Ureter (tissue), 1 donor: ENCODE data around the gene LONP2. TPM values are rescaled to one million over a fixed set of nuclear protein-coding genes. Genes with fewer than 3 reads are reported as not detected.
"Not testable (repeated sequence)": the region's sequence is repeated elsewhere in the genome, so short reads cannot be mapped to it uniquely, and the experiment has no call there.

ENCODE experiments used
- DNase-seq: peaks from one replicate; pipeline ENCODE4 v3.0.0-alpha.2; 2020; ENCODE audit warnings: low spot score
- total RNA-seq: library from RNA; stranded (reverse); gene quantifications from one replicate; pipeline ENCODE4 v1.2.4, GENCODE V29; 2023
- donor health status: DM: yes; HTN: yes; CAD: no.

The LONP2 gene
- total RNA-seq, 1 donor from 2014 or later, result 144 TPM

GRCh38 chr16:48366165-48367093 lies 122.3 kb downstream of the LONP2 start:
- peak; percentile 62 for DNase-seq

GRCh38 chr16:48367441-48368049 lies 123.4 kb downstream of the LONP2 start:
- DNase-seq, result no peak

- no peak for DNase-seq
Observed at GRCh38 chr16:48369765-48370164, 125.7 kb downstream of the LONP2 start.

GRCh38 chr16:48370229-48370628 lies 126.1 kb downstream of the LONP2 start:
- no peak for DNase-seq

- not testable (repeated sequence) for DNase-seq
Observed at GRCh38 chr16:48370668-48371392, 126.7 kb downstream of the LONP2 start.

GRCh38 chr16:48371393-48371780 lies 127.3 kb downstream of the LONP2 start:
- no peak for DNase-seq

GRCh38 chr16:48372744-48373143 lies 128.6 kb downstream of the LONP2 start:
- DNase-seq, result no peak

GRCh38 chr16:48373258-48374029 lies 129.3 kb downstream of the LONP2 start:
- DNase-seq, result no peak

- no peak for DNase-seq
Observed at GRCh38 chr16:48374255-48374654, 130.2 kb downstream of the LONP2 start.

GRCh38 chr16:48377301-48377700 lies 133.2 kb downstream of the LONP2 start:
- not testable (repeated sequence) for DNase-seq

GRCh38 chr16:48378276-48378675 lies 134.2 kb downstream of the LONP2 start:
- DNase-seq, result no peak

- no peak for DNase-seq
Observed at GRCh38 chr16:48378836-48379235, 134.7 kb downstream of the LONP2 start.

- DNase-seq, result no peak
Observed at GRCh38 chr16:48381201-48381600, 137.1 kb downstream of the LONP2 start.

- no peak for DNase-seq
Observed at GRCh38 chr16:48382131-48382530, 138.0 kb downstream of the LONP2 start.

GRCh38 chr16:48383009-48383876 lies 139.1 kb downstream of the LONP2 start:
- no peak for DNase-seq

GRCh38 chr16:48383877-48384519 lies 139.9 kb downstream of the LONP2 start:
- DNase-seq, result no peak

- DNase-seq, result peak; percentile 53
Observed at GRCh38 chr16:48384520-48385252, 140.6 kb downstream of the LONP2 start.

GRCh38 chr16:48385253-48386150 lies 141.4 kb downstream of the LONP2 start, which contains the start of gene SIAH1:
SIAH1 (minus strand) TSS chr16:48385413; CDS start chr16:48362428, 22,985 bp downstream.
- peak; percentile 84 for DNase-seq
